ENCODE results near the gene CAMTA1.

GRCh38 chr1:7678491-7679158 lies 893.4 kb downstream of the CAMTA1 start:
- TF ChIP-seq POLR2A (IDR thresholded peaks at IDR 0.05) (no peak), CTCF (IDR thresholded peaks at IDR 0.05) (no peak)

All from stomach (tissue), 4 donors.